Right atrium auricular region (tissue), 2 donors: Measurements from ENCODE around the gene NEGR1. TPM values are rescaled to one million over a fixed set of nuclear protein-coding genes. Genes with fewer than 3 reads are reported as not detected.

Source experiments
- DNase-seq: peaks from one replicate; pipeline ENCODE4 v3.0.0-alpha.2; 2019; ENCODE audit warnings: low spot score
- H3K27ac ChIP-seq, 2 donors: fragments of 200-600 bp; sonication (generic); 1 replicate in 1 of 2; 2 replicates in 1 of 2; pipeline ENCODE4 v1.5.1; 2016 to 2019
- H3K27me3 ChIP-seq, 2 donors: fragments of 200-600 bp; sonication (generic); one replicate each; pipeline versions ENCODE4 v1.5.1 to v1.6.0; 2017 to 2019
- H3K36me3 ChIP-seq: fragments of 200-600 bp; sonication (generic); one replicate; pipeline ENCODE4 v1.5.1; 2016
- H3K4me1 ChIP-seq, 2 donors: fragments of 200-600 bp; sonication (generic); one replicate each; pipeline versions ENCODE4 v1.5.1 to v1.6.0; 2017 to 2019
- H3K4me3 ChIP-seq, 2 donors: fragments of 200-600 bp; sonication (generic); 1 replicate in 1 of 2; 2 replicates in 1 of 2; pipeline ENCODE4 v1.5.1; 2017 to 2019; ENCODE audit warnings: mild to moderate bottlenecking in 1 of 2, moderate library complexity in 1 of 2
- H3K9me3 ChIP-seq, 2 donors: fragments of 200-600 bp; sonication (generic); one replicate each; pipeline ENCODE4 v1.5.1; 2019
- total RNA-seq, 2 donors: library from RNA; depleted of rRNA; stranded (reverse); fragments of >200 nt; gene quantifications; one replicate each; pipeline ENCODE4 v1.1.0, GENCODE V29; 2016
- TF ChIP-seq, protein P1 (sequence below), 2 donors: fragments of 200-600 bp; sonication (generic); IDR thresholded peaks; one replicate each; pipeline ENCODE4 v1.5.1; 2019; ENCODE audit warnings: antibody characterized with exemption in 2 of 2

The NEGR1 gene
- total RNA-seq, 2 donors from 2014 or later, result 9.3 to 9.9 TPM

DNA sequence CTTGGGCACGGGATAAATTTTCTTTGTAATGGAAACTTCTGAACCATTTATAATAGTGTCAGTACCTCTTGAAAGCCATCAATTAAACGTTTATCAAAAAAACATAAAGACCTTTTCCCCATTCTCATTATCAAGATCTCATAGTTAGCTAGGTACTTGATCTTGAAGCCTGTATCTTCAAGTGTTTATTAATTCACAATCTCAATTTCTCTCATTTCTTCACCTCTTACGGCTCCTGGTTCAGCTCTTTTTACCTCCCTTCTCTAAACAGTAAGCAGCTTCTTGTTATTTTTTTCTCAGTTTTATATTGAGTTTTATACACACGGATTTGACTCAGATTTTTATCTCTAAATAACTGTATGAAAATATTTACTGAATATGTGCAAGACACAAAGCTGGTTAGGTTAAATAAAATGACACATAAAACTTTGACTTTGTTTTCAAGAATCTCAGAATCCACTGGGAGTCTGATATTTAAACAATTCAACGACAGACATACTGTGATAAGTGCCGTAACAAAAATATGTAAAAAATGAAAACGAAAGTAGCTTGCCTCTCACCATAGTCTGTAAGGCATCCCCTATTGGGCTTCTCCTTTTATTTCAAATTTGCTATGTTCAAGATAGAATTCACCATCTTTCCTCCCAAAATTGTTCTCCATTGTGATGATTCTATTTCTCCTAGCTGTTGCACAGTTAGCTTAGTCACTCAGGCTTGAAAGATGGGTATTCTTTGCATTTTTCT lies 789.9 kb downstream of the NEGR1 start:
- Histone ChIP-seq H3K9me3 (no peaks in the 10 kb centered on the region), H3K27ac (no peak overlapping the region), H3K4me3 (no peak overlapping the region), H3K27me3 (no peaks in the 10 kb centered on the region), H3K4me1 (no peaks in the 10 kb centered on the region), H3K36me3 (no peaks in the 10 kb centered on the region)
- DNase-seq, result no peak
- TF ChIP-seq, protein P1, sequence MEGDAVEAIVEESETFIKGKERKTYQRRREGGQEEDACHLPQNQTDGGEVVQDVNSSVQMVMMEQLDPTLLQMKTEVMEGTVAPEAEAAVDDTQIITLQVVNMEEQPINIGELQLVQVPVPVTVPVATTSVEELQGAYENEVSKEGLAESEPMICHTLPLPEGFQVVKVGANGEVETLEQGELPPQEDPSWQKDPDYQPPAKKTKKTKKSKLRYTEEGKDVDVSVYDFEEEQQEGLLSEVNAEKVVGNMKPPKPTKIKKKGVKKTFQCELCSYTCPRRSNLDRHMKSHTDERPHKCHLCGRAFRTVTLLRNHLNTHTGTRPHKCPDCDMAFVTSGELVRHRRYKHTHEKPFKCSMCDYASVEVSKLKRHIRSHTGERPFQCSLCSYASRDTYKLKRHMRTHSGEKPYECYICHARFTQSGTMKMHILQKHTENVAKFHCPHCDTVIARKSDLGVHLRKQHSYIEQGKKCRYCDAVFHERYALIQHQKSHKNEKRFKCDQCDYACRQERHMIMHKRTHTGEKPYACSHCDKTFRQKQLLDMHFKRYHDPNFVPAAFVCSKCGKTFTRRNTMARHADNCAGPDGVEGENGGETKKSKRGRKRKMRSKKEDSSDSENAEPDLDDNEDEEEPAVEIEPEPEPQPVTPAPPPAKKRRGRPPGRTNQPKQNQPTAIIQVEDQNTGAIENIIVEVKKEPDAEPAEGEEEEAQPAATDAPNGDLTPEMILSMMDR (IDR thresholded peaks at IDR 0.05), result no peak

DNA sequence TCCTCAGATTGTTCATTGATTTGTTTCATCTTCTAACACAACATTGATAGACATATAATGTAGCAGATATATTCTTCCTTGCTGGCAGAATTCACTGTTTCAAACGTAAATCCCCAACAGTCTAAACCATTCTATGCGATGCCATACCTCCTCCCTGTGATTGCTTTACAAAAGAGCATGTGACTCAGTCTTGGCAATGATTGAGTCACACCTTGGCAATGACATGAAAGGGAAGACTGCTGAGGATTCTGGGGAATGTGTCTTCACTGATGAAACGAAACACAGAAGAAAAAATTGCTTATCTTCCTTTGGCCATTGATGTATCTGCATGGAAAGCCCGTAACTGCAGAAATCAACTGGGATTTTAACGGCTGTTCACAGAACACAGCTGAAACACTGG lies 791.9 kb downstream of the NEGR1 start:
- H3K36me3 ChIP-seq, result no peaks in the 10 kb centered on the region
- no peaks in the 10 kb centered on the region for H3K27me3 ChIP-seq
- H3K9me3 ChIP-seq, result no peaks in the 10 kb centered on the region
- TF ChIP-seq, protein P1 (IDR thresholded peaks at IDR 0.05), result no peak
- no peak overlapping the region for H3K4me3 ChIP-seq
- no peaks in the 10 kb centered on the region for H3K4me1 ChIP-seq
- no peak overlapping the region for H3K27ac ChIP-seq
- no peak for DNase-seq

DNA sequence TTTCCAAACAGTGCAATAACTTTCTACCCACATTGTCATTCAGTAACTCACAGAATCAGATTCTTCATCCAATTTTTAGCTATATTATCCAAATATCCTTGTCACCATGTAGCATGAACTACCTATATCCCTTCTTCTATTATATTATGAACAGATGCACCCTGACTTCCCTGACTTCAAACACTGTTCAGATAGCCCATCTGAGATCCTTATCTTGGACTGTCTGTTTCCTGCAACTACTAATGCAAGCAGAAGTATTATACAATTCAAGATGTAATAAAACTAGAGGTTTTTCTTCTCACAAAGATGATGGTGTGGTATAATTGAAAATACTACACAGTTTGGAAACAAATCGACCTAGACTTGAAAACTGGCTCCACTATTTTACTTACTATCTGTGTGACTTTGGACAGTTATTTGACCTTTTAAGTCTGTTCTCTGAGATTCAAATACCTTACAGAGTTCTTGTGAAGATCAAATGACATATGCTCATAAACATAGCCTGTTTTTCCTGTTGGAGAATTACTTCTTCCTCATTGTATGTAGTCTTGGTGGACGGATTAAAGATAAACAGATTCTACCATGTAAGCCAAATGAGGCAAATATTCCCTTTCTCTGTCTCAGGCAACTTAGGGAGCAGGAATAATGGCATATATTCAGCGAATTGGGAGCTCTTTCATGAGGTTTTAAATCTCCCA lies 793.6 kb downstream of the NEGR1 start:
- Histone ChIP-seq H3K27me3 (no peaks in the 10 kb centered on the region), H3K4me3 (no peak overlapping the region), H3K4me1 (no peaks in the 10 kb centered on the region), H3K9me3 (no peaks in the 10 kb centered on the region), H3K27ac (no peak overlapping the region), H3K36me3 (no peaks in the 10 kb centered on the region)
- no peak for DNase-seq
- TF ChIP-seq, protein P1 (IDR thresholded peaks at IDR 0.05), result no peak

DNA sequence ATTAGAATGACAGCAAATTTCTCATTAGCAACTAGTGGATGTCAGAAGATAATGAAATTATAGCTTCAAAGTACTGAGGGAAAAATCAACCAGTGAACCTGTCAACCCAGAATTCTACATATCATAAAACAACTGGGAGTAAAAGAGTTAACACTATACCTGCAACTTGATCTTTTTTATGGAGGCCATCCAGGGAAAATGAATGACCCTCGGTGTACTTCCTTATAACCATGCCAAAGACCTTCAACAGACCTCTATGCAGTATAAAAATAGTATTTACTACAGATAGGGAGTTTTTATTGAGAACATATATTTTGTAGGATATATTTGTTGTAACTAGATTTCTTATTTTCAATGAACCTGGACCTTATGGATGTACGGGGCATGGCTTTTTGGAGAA lies 809.0 kb downstream of the NEGR1 start:
- Histone ChIP-seq H3K9me3 (no peaks in the 10 kb centered on the region), H3K27ac (no peak overlapping the region), H3K27me3 (no peaks in the 10 kb centered on the region), H3K36me3 (no peaks in the 10 kb centered on the region), H3K4me3 (no peak overlapping the region), H3K4me1 (no peaks in the 10 kb centered on the region)
- TF ChIP-seq, protein P1 (IDR thresholded peaks at IDR 0.05), result no peak
- no peak for DNase-seq

DNA sequence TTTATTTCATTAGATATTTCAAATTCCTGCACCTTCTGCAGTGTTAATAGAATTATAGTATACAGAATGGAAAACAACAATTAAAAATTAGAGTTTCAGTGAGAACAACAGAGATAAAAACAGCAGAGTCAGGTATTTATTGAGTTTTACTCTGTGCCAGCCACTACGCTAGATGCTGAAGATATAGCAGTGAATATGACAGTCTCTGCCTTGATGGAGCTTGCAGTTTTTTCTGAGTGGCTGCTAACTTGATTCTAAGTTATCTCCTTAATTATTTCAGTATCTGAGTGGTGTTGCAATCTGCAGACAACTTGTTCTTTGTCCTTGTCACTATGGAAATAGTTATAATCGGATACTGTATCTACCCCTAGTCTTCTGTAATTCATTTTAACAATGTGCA lies 817.2 kb downstream of the NEGR1 start:
- TF ChIP-seq, protein P1 (IDR thresholded peaks at IDR 0.05), result no peak
- Histone ChIP-seq H3K4me3 (no peak overlapping the region), H3K36me3 (no peaks in the 10 kb centered on the region), H3K4me1 (no peaks in the 10 kb centered on the region), H3K27ac (no peak overlapping the region), H3K27me3 (no peaks in the 10 kb centered on the region), H3K9me3 (no peaks in the 10 kb centered on the region)
- DNase-seq, result no peak
